ENCODE results near the gene HOXA7. TPM values are rescaled to one million over a fixed set of nuclear protein-coding genes. Genes with fewer than 3 reads are reported as not detected.

Gene HOXA7
- total and polyA plus RNA-seq, 2 of the 8 experiments (the other 6 are each of a cell fraction or from before 2014, with no cell fraction given): 0.03 TPM; not detected in 1

- TF ChIP-seq CTCF (IDR thresholded peaks at IDR 0.05; ENCODE audit: control extremely low read depth in 1 of 3, insufficient read depth in 1 of 3, low read depth in 1 of 3, low read length in 3 of 3): no peak
- no peak for TF ChIP-seq CHD7 (IDR thresholded peaks at IDR 0.05; ENCODE audit: insufficient replicate concordance, low read length)
- TF ChIP-seq NANOG (IDR thresholded peaks at IDR 0.05; ENCODE audit: insufficient read depth, low read depth, low read length, poor library complexity, severe bottlenecking): no peak
- no peak for TF ChIP-seq MAFK (IDR thresholded peaks at IDR 0.05; ENCODE audit: low read depth, low read length)
- TF ChIP-seq SAP30 (IDR thresholded peaks at IDR 0.05; ENCODE audit: insufficient read depth, insufficient replicate concordance, low read length): no peak
- peak; percentile 80 for TF ChIP-seq EZH2 (IDR thresholded peaks at IDR 0.05; ENCODE audit: low read depth, low read length, severe bottlenecking)
These were observed 16.2 kb downstream of the HOXA7 start (continued) for GRCh38 chr7:27140126-27140857.

Measured in H1 (cell line).